NB4 (cell line): ENCODE measurements around the gene LRRC56.

Experiments
- POLR2A ChIP-seq: IDR thresholded peaks from 2 replicates; pipeline ENCODE4 v1.6.1; 2011; ENCODE audit warnings: mild to moderate bottlenecking; ENCODE audit not compliant: insufficient read length; ENCODE audit errors: extremely low read depth
- TF ChIP-seq, protein P1 (sequence below): IDR thresholded peaks from 2 replicates; pipeline ENCODE4 v1.6.1; 2011; ENCODE audit warnings: low read depth, low read length

DNA sequence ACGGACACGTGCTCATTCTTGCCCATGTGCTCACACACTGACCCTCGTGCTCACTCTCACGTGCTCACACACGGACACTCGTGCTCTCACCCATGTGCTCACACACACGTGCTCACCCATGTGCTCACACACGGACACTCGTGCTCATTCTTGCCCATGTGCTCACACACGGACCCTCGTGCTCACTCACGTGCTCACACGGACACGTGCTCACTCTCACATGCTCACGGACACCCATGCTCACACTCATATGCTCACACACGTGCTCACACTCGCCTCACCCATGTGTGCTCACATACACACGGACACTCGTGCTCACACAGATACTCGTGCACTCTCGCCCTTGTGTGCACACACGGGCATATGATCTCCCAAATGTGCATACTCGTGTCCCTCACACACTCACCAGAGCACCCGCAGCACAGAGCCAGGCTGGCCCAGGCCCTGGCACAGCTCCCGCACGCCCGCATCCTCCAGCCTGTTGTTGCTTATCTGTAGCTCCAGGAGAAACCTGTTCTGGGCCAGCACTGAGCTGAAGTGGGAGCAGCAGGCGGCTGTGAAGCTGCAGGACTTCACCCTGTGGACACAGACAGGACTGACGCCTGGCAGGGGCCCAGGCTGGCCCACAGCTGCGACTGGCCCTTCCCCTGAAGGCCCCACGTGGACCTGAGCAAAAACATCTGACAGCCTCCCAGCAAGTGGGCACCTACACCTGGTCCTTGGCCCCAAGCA, 39.6 kb upstream of the LRRC56 start:
- no peak for TF ChIP-seq POLR2A
- TF ChIP-seq, protein P1, sequence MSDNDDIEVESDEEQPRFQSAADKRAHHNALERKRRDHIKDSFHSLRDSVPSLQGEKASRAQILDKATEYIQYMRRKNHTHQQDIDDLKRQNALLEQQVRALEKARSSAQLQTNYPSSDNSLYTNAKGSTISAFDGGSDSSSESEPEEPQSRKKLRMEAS, result no peak
